ENCODE measurements around the gene TTLL10.

DNA sequence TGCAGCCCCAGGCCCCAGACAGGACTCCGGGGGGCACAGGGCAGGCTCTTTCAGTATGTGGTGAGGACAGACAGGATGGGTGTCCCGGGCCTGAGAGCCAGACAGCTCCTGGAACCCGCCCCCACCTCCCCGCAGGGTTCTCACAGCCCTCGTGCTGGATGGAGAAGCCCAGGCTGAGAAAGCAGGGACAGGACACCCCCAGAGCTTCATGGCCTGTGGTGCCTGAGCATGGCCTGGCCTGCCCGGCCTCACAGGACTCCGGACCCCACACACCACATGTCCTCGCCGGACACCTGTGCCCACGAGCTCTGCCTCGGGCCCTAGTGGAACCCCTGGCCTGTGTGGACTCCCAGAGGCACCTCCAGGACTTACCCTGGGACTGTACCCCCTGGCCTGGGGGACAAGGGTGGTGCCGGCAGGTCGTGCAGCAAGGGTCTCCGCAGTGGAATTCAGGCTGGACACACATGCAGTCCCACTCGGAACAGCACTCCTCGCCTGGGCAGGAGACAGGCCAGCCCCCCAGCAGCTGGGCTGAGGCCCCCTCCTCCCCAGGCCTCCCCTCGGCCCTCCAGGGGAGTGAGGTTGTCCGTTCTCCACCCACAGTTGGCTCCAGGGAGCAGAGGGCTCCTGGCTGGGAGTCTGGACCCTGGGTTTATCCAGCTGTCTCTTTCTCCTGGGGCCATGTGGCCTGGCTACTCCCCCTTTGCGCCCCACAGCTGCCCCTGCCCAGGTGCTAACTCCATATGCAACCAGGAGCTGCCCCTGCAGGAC is 31.5 kb downstream of the TTLL10 start:
- TF ChIP-seq ELF4 (IDR thresholded peaks at IDR 0.05) = no peak
- no peak for TF ChIP-seq ARNT (IDR thresholded peaks at IDR 0.05)
- TF ChIP-seq FOXM1 (IDR thresholded peaks at IDR 0.05; ENCODE audit: borderline replicate concordance) = no peak

Measured in HEK293T (cell line).